HFF-Myc (cell line): ENCODE data around the gene SLC39A7.

Experiments
- DNase-seq: peaks from one replicate; pipeline ENCODE4 v3.0.0-alpha.2; 2011; ENCODE audit warnings: low read depth; ENCODE audit errors: extremely low read depth
- H3K4me3 ChIP-seq: replicated peaks from 2 replicates; pipeline ENCODE4 v1.5.1; 2011; ENCODE audit warnings: low read depth, mild to moderate bottlenecking, control low read depth, low read length
- TF ChIP-seq, protein P1 (sequence below): IDR thresholded peaks from 2 replicates; pipeline ENCODE4 v1.5.1; 2012; ENCODE audit warnings: mild to moderate bottlenecking, low read depth, low read length, control low read depth; ENCODE audit errors: missing control alignments

The SLC39A7 gene

GRCh38 chr6:33195304-33196165 lies 5.1 kb upstream of the SLC39A7 start:
- no peak for DNase-seq
- H3K4me3 ChIP-seq, result no peak overlapping the region
- TF ChIP-seq, protein P1, sequence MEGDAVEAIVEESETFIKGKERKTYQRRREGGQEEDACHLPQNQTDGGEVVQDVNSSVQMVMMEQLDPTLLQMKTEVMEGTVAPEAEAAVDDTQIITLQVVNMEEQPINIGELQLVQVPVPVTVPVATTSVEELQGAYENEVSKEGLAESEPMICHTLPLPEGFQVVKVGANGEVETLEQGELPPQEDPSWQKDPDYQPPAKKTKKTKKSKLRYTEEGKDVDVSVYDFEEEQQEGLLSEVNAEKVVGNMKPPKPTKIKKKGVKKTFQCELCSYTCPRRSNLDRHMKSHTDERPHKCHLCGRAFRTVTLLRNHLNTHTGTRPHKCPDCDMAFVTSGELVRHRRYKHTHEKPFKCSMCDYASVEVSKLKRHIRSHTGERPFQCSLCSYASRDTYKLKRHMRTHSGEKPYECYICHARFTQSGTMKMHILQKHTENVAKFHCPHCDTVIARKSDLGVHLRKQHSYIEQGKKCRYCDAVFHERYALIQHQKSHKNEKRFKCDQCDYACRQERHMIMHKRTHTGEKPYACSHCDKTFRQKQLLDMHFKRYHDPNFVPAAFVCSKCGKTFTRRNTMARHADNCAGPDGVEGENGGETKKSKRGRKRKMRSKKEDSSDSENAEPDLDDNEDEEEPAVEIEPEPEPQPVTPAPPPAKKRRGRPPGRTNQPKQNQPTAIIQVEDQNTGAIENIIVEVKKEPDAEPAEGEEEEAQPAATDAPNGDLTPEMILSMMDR, result no peak

GRCh38 chr6:33197431-33198048 lies 3.1 kb upstream of the SLC39A7 start:
- TF ChIP-seq, protein P1, result peak; percentile 76
- no peak overlapping the region for H3K4me3 ChIP-seq

GRCh38 chr6:33198159-33198852 lies 2.4 kb upstream of the SLC39A7 start:
- no peak overlapping the region for H3K4me3 ChIP-seq
- TF ChIP-seq, protein P1, result no peak
- no peak for DNase-seq

More at GRCh38 chr6:33197431-33198048, 3.1 kb upstream of the SLC39A7 start:
- no peak for DNase-seq

DNA sequence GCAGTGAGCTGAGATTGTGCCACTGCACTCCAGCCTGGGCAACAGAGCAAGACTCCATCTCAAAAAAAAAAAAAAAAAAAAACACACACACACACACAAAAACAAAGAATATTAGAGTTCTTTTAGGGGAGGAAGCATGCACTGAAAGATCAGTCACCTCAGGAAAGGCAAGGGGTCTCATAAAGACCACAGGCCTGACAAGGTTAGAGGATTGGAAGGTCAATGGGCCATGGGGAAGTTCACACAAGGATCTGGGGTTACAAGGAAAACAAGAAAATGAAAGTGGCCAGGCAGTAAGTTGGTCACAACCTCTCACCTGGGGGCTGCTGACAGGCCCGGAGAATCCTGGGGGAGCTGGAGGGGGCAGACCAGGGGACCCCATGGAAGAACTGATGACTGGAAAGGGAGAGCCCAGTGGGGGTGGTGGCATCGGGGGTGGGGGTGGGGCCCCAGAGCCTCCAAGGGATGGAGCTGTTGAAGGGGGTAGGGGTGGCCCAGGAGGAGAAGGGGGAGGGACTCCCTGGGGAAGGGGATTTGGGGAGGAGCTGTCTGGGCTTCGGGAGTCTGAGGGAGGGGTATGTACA lies 1.7 kb upstream of the SLC39A7 start:
- DNase-seq, result no peak
- TF ChIP-seq, protein P1, result no peak
- H3K4me3 ChIP-seq, result peak overlapping the region; percentile 85

GRCh38 chr6:33199687-33200218 lies 914 bp upstream of the SLC39A7 start:
- TF ChIP-seq, protein P1, result no peak
- H3K4me3 ChIP-seq, result peak overlapping the region; percentile 85
- no peak for DNase-seq

- TF ChIP-seq, protein P1, result no peak
- H3K4me3 ChIP-seq, result peak overlapping the region; percentile 85
- DNase-seq, result no peak
Observed at GRCh38 chr6:33201147-33201545, 479 bp downstream of the SLC39A7 start.
